H1 (cell line): ENCODE measurements around the gene UBR2. TPM values are rescaled to one million over a fixed set of nuclear protein-coding genes. Genes with fewer than 3 reads are reported as not detected.

Experiments used
- CTCF ChIA-PET: fragments of 300-600 bp; sonication (Branson Sonifier 250); formaldehyde crosslinking; loops from one replicate; lab custom pipeline; 2021; ENCODE audit not compliant: partially characterized antibody; lab: Charles Lee
- POLR2A ChIA-PET: fragments of 300-600 bp; sonication (Branson Sonifier 250); formaldehyde crosslinking; loops from one replicate; lab custom pipeline; 2021; ENCODE audit warnings: inconsistent platforms; ENCODE audit not compliant: partially characterized antibody; lab: Charles Lee
- DNase-seq, 2 experiments: peaks; one replicate each; pipeline versions ENCODE4 v3.0.0 to v3.0.0-alpha.2; 2010 to 2022; ENCODE audit warnings: low spot score in 2 of 2, low read depth in 1 of 2, mixed read lengths in 1 of 2
- FAIRE-seq: peaks from 2 replicates; lab custom pipeline; 2011; peaks lifted over from hg19 to GRCh38; lab: Jason Lieb, UNC
- H2AFZ ChIP-seq: 2 replicates; pipeline ENCODE4 v1.8.1; 2012; ENCODE audit warnings: low read length, inconsistent platforms
- H2AK5ac ChIP-seq: 2 replicates; pipeline ENCODE4 v1.6.1; 2013; ENCODE audit warnings: low read depth, low read length
- H2BK120ac ChIP-seq: replicated peaks from 2 replicates; pipeline ENCODE3; 2013; ENCODE audit warnings: low read depth, low read length, inconsistent platforms
- H2BK12ac ChIP-seq: 2 replicates; pipeline ENCODE4 v1.6.1; 2013; ENCODE audit warnings: low read depth, low read length
- H2BK15ac ChIP-seq: 2 replicates; pipeline ENCODE4 v1.6.1; 2013; ENCODE audit warnings: low read length
- H2BK20ac ChIP-seq: 2 replicates; pipeline ENCODE4 v1.6.1; 2013; ENCODE audit warnings: low read length
- H2BK5ac ChIP-seq: 2 replicates; pipeline ENCODE4 v1.6.1; 2013; ENCODE audit warnings: low read depth, low read length
- H3K14ac ChIP-seq: 2 replicates; pipeline ENCODE4 v1.6.1; 2013; ENCODE audit warnings: inconsistent platforms; ENCODE audit not compliant: insufficient read length
- H3K18ac ChIP-seq: 2 replicates; pipeline ENCODE4 v1.6.1; 2013; ENCODE audit warnings: low read length; ENCODE audit errors: extremely low read depth
- H3K23ac ChIP-seq: 2 replicates; pipeline ENCODE4 v1.6.1; 2013; ENCODE audit warnings: inconsistent platforms; ENCODE audit not compliant: insufficient read length
- H3K23me2 ChIP-seq: 2 replicates; pipeline ENCODE4 v1.6.1; 2013; ENCODE audit warnings: low read depth, low read length
- H3K27ac ChIP-seq: 2 replicates; pipeline ENCODE4 v1.6.1; 2011; ENCODE audit warnings: low read depth, low read length, inconsistent platforms
- H3K27me3 ChIP-seq, 4 experiments: replicated peaks in 1 of 4; 1 replicate in 1 of 4; 2 replicates in 3 of 4; pipeline versions ENCODE4 v1.6.1 to v1.8.1; 2011 to 2013; ENCODE audit warnings: low read length in 3 of 4, mild to moderate bottlenecking in 3 of 4, inconsistent platforms in 2 of 4, mixed read lengths in 2 of 4, moderate library complexity in 1 of 4; ENCODE audit not compliant: control insufficient read depth in 3 of 4, insufficient read depth in 3 of 4; ENCODE audit errors: extremely low read depth in 1 of 4
- H3K36me3 ChIP-seq, 4 experiments: 2 replicates each; pipeline versions ENCODE4 v1.6.1 to v1.8.1; 2011 to 2013; ENCODE audit warnings: mild to moderate bottlenecking in 4 of 4, low read length in 3 of 4, moderate library complexity in 2 of 4, control low read depth in 1 of 4, inconsistent platforms in 1 of 4; ENCODE audit not compliant: insufficient read depth in 4 of 4, control insufficient read depth in 2 of 4
- H3K4ac ChIP-seq: replicated peaks from 2 replicates; pipeline ENCODE3; 2013; ENCODE audit warnings: low read length, low read depth, mixed read lengths, inconsistent platforms; ENCODE audit not compliant: insufficient read length
- H3K4me1 ChIP-seq, 4 experiments: replicated peaks in 1 of 4; 1 replicate in 1 of 4; 2 replicates in 3 of 4; pipeline versions ENCODE4 v1.6.1 to v1.8.1; 2011 to 2013; ENCODE audit warnings: low read length in 3 of 4, inconsistent platforms in 2 of 4, mixed read lengths in 1 of 4; ENCODE audit not compliant: insufficient read depth in 4 of 4, control insufficient read depth in 3 of 4
- H3K4me2 ChIP-seq, 2 experiments: 2 replicates each; pipeline versions ENCODE4 v1.6.1 to v1.8.1; 2011 to 2013; ENCODE audit warnings: low read depth in 2 of 2, low read length in 2 of 2, control low read depth in 1 of 2, inconsistent platforms in 1 of 2, mild to moderate bottlenecking in 1 of 2; ENCODE audit not compliant: insufficient read depth in 1 of 2
- H3K4me3 ChIP-seq, 4 experiments: fragments of 200-600, 300-600 bp in 1 of 4; sonication (generic), shearing (Covaris generic), sonication (Bioruptor Twin) in 1 of 4; 2 replicates each; pipeline versions ENCODE4 v1.5.1 to v1.8.1; 2011 to 2016; ENCODE audit warnings: low read length in 4 of 4, low read depth in 3 of 4, control low read depth in 2 of 4, inconsistent platforms in 2 of 4, mild to moderate bottlenecking in 2 of 4, mixed read lengths in 1 of 4, moderate library complexity in 1 of 4; ENCODE audit not compliant: insufficient read depth in 2 of 4; ENCODE audit errors: extremely low read depth in 1 of 4
- H3K56ac ChIP-seq: replicated peaks from 2 replicates; pipeline ENCODE3; 2013; ENCODE audit warnings: low read depth, mild to moderate bottlenecking, mixed read lengths, low read length, inconsistent platforms; ENCODE audit not compliant: insufficient read length
- H3K79me1 ChIP-seq: 2 replicates; pipeline ENCODE4 v1.6.1; 2013; ENCODE audit warnings: low read depth, low read length, control low read depth
- H3K79me2 ChIP-seq, 2 experiments: 2 replicates each; pipeline versions ENCODE4 v1.6.1 to v1.8.1; 2012 to 2013; ENCODE audit warnings: low read length in 2 of 2, mild to moderate bottlenecking in 2 of 2, inconsistent platforms in 1 of 2; ENCODE audit not compliant: insufficient read depth in 2 of 2, control insufficient read depth in 1 of 2
- H3K9ac ChIP-seq, 4 experiments: replicated peaks in 1 of 4; 1 replicate in 1 of 4; 2 replicates in 3 of 4; pipeline versions ENCODE4 v1.6.1 to v1.8.1; 2011 to 2013; ENCODE audit warnings: low read depth in 3 of 4, low read length in 3 of 4, control low read depth in 2 of 4, mild to moderate bottlenecking in 2 of 4, moderate library complexity in 2 of 4, inconsistent platforms in 1 of 4; ENCODE audit errors: extremely low read depth in 1 of 4
- H3K9me3 ChIP-seq, 2 experiments: 2 replicates each; pipeline versions ENCODE4 v1.6.1 to v1.8.1; 2012 to 2013; ENCODE audit warnings: mild to moderate bottlenecking in 2 of 2, moderate library complexity in 2 of 2, control low read depth in 1 of 2, inconsistent platforms in 1 of 2, low read depth in 1 of 2, low read length in 1 of 2, mixed read lengths in 1 of 2; ENCODE audit not compliant: insufficient read depth in 2 of 2
- H4K20me1 ChIP-seq, 2 experiments: replicated peaks in 1 of 2; 2 replicates each; pipeline versions ENCODE3 to v1.8.1; 2011 to 2013; ENCODE audit warnings: inconsistent platforms in 2 of 2, low read length in 2 of 2, mild to moderate bottlenecking in 1 of 2; ENCODE audit not compliant: insufficient read depth in 2 of 2, control insufficient read depth in 1 of 2
- H4K5ac ChIP-seq: 2 replicates; pipeline ENCODE4 v1.6.1; 2013; ENCODE audit warnings: low read length, low read depth, mixed read lengths, inconsistent platforms; ENCODE audit not compliant: insufficient read length
- H4K8ac ChIP-seq: 2 replicates; pipeline ENCODE4 v1.8.0; 2013; ENCODE audit warnings: mild to moderate bottlenecking, moderate library complexity, low read length, inconsistent platforms; ENCODE audit not compliant: insufficient read depth; ENCODE audit errors: extremely low read depth
- H4K91ac ChIP-seq: replicated peaks from 2 replicates; pipeline ENCODE3; 2013; ENCODE audit warnings: low read length, mixed read lengths, inconsistent platforms; ENCODE audit not compliant: insufficient read length
- CHD1 ChIP-seq: IDR thresholded peaks from 2 replicates; pipeline ENCODE4 v1.6.1; 2012; ENCODE audit warnings: low read depth, low read length, improper control_type of control experiment
- EGR1 ChIP-seq: IDR thresholded peaks from 2 replicates; pipeline ENCODE4 v1.6.1; 2011; ENCODE audit warnings: low read depth, low read length, borderline replicate concordance
- HDAC6 ChIP-seq: IDR thresholded peaks from one replicate; pipeline ENCODE4 v1.7.1; 2012; ENCODE audit warnings: low read depth, mild to moderate bottlenecking, inconsistent platforms, low read length, moderate library complexity
- KDM4A ChIP-seq: IDR thresholded peaks from one replicate; pipeline ENCODE4 v1.7.1; 2012; ENCODE audit warnings: low read depth, mild to moderate bottlenecking, moderate library complexity, low read length, inconsistent platforms; ENCODE audit not compliant: severe bottlenecking
- NRF1 ChIP-seq: IDR thresholded peaks from 2 replicates; pipeline ENCODE4 v1.6.1; 2011; ENCODE audit warnings: mild to moderate bottlenecking, low read depth, low read length, improper control_type of control experiment
- SIN3A ChIP-seq, 2 experiments: IDR thresholded peaks in 1 of 2; conservative IDR thresholded peaks in 1 of 2; 2 replicates each; pipeline ENCODE4 v1.6.1; 2011 to 2012; ENCODE audit warnings: low read length in 2 of 2, improper control_type of control experiment in 1 of 2, low read depth in 1 of 2, mild to moderate bottlenecking in 1 of 2
- SP4 ChIP-seq: IDR thresholded peaks from 2 replicates; pipeline ENCODE4 v1.6.1; 2012; ENCODE audit warnings: low read length, inconsistent platforms
- USF2 ChIP-seq: IDR thresholded peaks from 2 replicates; pipeline ENCODE4 v1.6.1; 2011; ENCODE audit warnings: low read length, improper control_type of control experiment
- WGBS, 2 experiments: shearing (Covaris generic) in 1 of 2; methylation state at CpG; one replicate each; pipeline versions ENCODE4 v1.1.6 to v1.1.7; 2013 to 2015; ENCODE audit warnings: low lambda C conversion rate in 2 of 2, mixed read lengths in 2 of 2, inconsistent platforms in 1 of 2, low coverage in 1 of 2, missing lambda C conversion rate in 1 of 2; ENCODE audit not compliant: insufficient replicate concordance in 2 of 2, insufficient coverage in 1 of 2, insufficient read length in 1 of 2; ENCODE audit errors: extremely low coverage in 1 of 2, missing lambda C conversion rate in 1 of 2; 5-methylcytosine and 5-hydroxymethylcytosine counted together
- polyA plus RNA-seq, 7 experiments: library from polyadenylated mRNA; depleted of rRNA in 3 of 7; stranded (reverse) in 5 of 7; unstranded in 2 of 7; fragments of >200 nt in 5 of 7; fragments of 200-250 nt in 2 of 7; gene quantifications; 1 replicate in 5 of 7; 2 replicates in 1 of 7; 4 replicates in 1 of 7; pipeline versions ENCODE4 v1.2.1 to v1.2.3, GENCODE V29; 2011 to 2013; ENCODE audit warnings: missing spikeins in 2 of 7, mixed read lengths in 2 of 7
- total RNA-seq: library from RNA; stranded (reverse); fragmentation: NEBNext Ultra II Directional; extraction: Animal tissue kit (Norgen Biotek cat#: 25700); gene quantifications from 2 replicates; pipeline ENCODE4 v1.2.1, GENCODE V29; 2021
- TF ChIP-seq, protein P1 (sequence below): IDR thresholded peaks from 2 replicates; pipeline ENCODE4 v1.6.1; 2012; ENCODE audit warnings: low read length, inconsistent platforms

The UBR2 gene
- total and polyA plus RNA-seq, 2 of the 8 experiments (the other 6 are each of a cell fraction or from before 2014, with no cell fraction given): 6.5 to 19.5 TPM

DNA sequence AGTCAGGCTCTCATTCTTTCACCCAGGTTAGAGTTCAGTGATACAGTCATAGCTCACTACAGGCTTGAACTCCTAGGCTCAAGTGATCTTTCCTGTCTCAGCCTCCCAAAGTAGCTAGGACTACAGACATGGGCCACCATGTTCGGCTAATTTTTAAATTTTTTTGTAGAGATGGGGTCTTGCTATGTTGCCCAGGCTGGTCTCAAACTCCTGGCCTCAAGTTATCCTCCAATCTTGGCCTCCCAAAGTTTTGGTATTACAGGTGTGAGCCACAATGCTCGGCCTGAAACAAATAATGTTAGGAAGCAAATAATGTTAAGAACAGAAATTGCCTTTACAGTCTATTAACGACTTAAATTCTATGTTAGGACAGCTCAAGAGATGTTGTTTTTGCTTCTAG is 1.8 kb upstream of the UBR2 start:
- Histone ChIP-seq H2AK5ac (no peak overlapping the region), H3K9me3 (no peaks in the 10 kb centered on the region), H4K8ac (no peak overlapping the region), H4K5ac (no peak overlapping the region), H3K4ac (no peak overlapping the region), H2BK15ac (no peak overlapping the region), H3K4me3 (no peak overlapping the region), H3K27me3 (no peaks in the 10 kb centered on the region), H2BK120ac (no peak overlapping the region), H4K91ac (no peak overlapping the region), H2BK12ac (no peak overlapping the region), H3K14ac (no peak overlapping the region), H3K4me1 (no peaks in the 10 kb centered on the region; a peak in 3 of 7 replicates), H3K56ac (no peak overlapping the region), H3K27ac (no peak overlapping the region), H3K23ac (no peak overlapping the region), H3K79me1 (no peaks in the 10 kb centered on the region), H3K4me2 (no peak overlapping the region), H3K9ac (no peak overlapping the region), H3K36me3 (no peaks in the 10 kb centered on the region; a peak in 1 of 8 replicates), H3K18ac (no peak overlapping the region), H2BK20ac (no peak overlapping the region), H2AFZ (no peak overlapping the region), H2BK5ac (no peak overlapping the region), H3K79me2 (peaks cover 0 to 26% of the 10 kb centered on the region in 2 experiments; a peak in 3 of 4 replicates), H4K20me1 (no peaks in the 10 kb centered on the region), H3K23me2 (peaks cover 2% of the 10 kb centered on the region; the same call in 1 of the 2 replicates)
- FAIRE-seq: no peak
- ChIA-PET POLR2A (no interaction called here), CTCF (interaction anchor here (0.5 to 4.8 kb wide), 2 partner anchors 14 to 383 kb away, joined by 3 to 30 read pairs; no protein-coding TSS in a partner anchor)
- no peak for DNase-seq
- WGBS, 2 experiments: 70% methylated on average over 3 of the region's 3 CpGs; no CpG with 5 or more reads in 1 of the 2 experiments
- TF ChIP-seq CHD1 (no peak), KDM4A (no peak), USF2 (no peak), SIN3A (conservative IDR thresholded peaks at IDR 0.05 in 1 of 2, IDR thresholded peaks at IDR 0.05 in 1 of 2; ENCODE audit: low read depth in 1 of 2, low read length in 2 of 2) (no peak), EGR1 (no peak), SP4 (no peak), HDAC6 (no peak), NRF1 (no peak)
- TF ChIP-seq, protein P1, sequence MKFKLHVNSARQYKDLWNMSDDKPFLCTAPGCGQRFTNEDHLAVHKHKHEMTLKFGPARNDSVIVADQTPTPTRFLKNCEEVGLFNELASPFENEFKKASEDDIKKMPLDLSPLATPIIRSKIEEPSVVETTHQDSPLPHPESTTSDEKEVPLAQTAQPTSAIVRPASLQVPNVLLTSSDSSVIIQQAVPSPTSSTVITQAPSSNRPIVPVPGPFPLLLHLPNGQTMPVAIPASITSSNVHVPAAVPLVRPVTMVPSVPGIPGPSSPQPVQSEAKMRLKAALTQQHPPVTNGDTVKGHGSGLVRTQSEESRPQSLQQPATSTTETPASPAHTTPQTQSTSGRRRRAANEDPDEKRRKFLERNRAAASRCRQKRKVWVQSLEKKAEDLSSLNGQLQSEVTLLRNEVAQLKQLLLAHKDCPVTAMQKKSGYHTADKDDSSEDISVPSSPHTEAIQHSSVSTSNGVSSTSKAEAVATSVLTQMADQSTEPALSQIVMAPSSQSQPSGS: no peak
